Activated CD8-positive, alpha-beta memory T cell treated with anti-CD3 and anti-CD28 coated beads, Interleukin-2, amount 10 ng/mL, durations not matched to agents 7 days and 5 days (primary cell): Measurements from ENCODE around the gene DHX38. TPM values are rescaled to one million over a fixed set of nuclear protein-coding genes. Genes with fewer than 3 reads are reported as not detected.

ENCODE experiments used
- ATAC-seq: fragments of 150-1000 bp; cut with Tn5 transposase; one replicate; pipeline ENCODE4 v1.10.0; 2021; ENCODE audit warnings: moderate library complexity
- CTCF ChIA-PET: fragments of 350-600 bp; sonication (Branson Sonifier 250); formaldehyde crosslinking; loops from one replicate; lab custom pipeline; 2021; ENCODE audit warnings: antibody characterized with exemption; lab: Charles Lee
- DNase-seq: peaks from one replicate; pipeline ENCODE4 v3.0.0-alpha.2; 2020
- H3K27ac Mint-ChIP-seq: one replicate; pipeline ENCODE4 v1.8.0; 2021; ENCODE audit warnings: mild to moderate bottlenecking, mixed read lengths
- H3K27me3 Mint-ChIP-seq: one replicate; pipeline ENCODE4 v1.8.0; 2021; ENCODE audit warnings: mixed read lengths
- H3K36me3 Mint-ChIP-seq: one replicate; pipeline ENCODE4 v1.8.0; 2021; ENCODE audit warnings: mild to moderate bottlenecking, mixed read lengths
- H3K4me1 Mint-ChIP-seq: one replicate; pipeline ENCODE4 v1.8.0; 2021; ENCODE audit warnings: mixed read lengths
- H3K4me3 Mint-ChIP-seq: one replicate; pipeline ENCODE4 v1.8.0; 2021; ENCODE audit warnings: mild to moderate bottlenecking, moderate library complexity, mixed read lengths
- H3K9me3 Mint-ChIP-seq: one replicate; pipeline ENCODE4 v1.8.0; 2022; ENCODE audit warnings: low read depth, mixed read lengths
- total RNA-seq, 2 experiments: library from RNA; stranded (reverse); gene quantifications; one replicate each; pipeline ENCODE4 v1.2.3, GENCODE V29; 2021

The DHX38 gene
- total RNA-seq, 2 experiments from 2014 or later = 78.1 to 85.7 TPM

GRCh38 chr16:72112906-72113615, 19.4 kb downstream of the DHX38 start:
- Mint-ChIP-seq H3K27me3 (no peaks in the 10 kb centered on the region), H3K27ac (no peak overlapping the region), H3K4me3 (no peak overlapping the region), H3K36me3 (peaks cover 34% of the 10 kb centered on the region), H3K4me1 (no peaks in the 10 kb centered on the region), H3K9me3 (no peaks in the 10 kb centered on the region)
- DNase-seq = no peak
- no peak for ATAC-seq
- CTCF ChIA-PET = interaction anchor here (1.7 kb wide), 1 partner anchor 11 kb away, joined by 6 read pairs; no protein-coding TSS in a partner anchor

GRCh38 chr16:72113616-72113945, 19.9 kb downstream of the DHX38 start:
- CTCF ChIA-PET = interaction anchor here (1.7 kb wide), 1 partner anchor 11 kb away, joined by 6 read pairs; no protein-coding TSS in a partner anchor

GRCh38 chr16:72120026-72120425, 26.4 kb downstream of the DHX38 start:
- no peaks in the 10 kb centered on the region for H3K36me3 Mint-ChIP-seq
- no peaks in the 10 kb centered on the region for H3K4me1 Mint-ChIP-seq
- no peaks in the 10 kb centered on the region for H3K27me3 Mint-ChIP-seq
- ATAC-seq (no peak), DNase-seq (no peak)
- no peak overlapping the region for H3K27ac Mint-ChIP-seq
- CTCF ChIA-PET = no interaction called here
- no peaks in the 10 kb centered on the region for H3K9me3 Mint-ChIP-seq
- no peak overlapping the region for H3K4me3 Mint-ChIP-seq

More at GRCh38 chr16:72113616-72113945, 19.9 kb downstream of the DHX38 start:
- H3K27ac Mint-ChIP-seq = no peak overlapping the region
- ATAC-seq = no peak
- DNase-seq = no peak
- no peaks in the 10 kb centered on the region for H3K27me3 Mint-ChIP-seq
- no peaks in the 10 kb centered on the region for H3K4me1 Mint-ChIP-seq
- H3K9me3 Mint-ChIP-seq = no peaks in the 10 kb centered on the region
- no peak overlapping the region for H3K4me3 Mint-ChIP-seq
- H3K36me3 Mint-ChIP-seq = peaks cover 30% of the 10 kb centered on the region

GRCh38 chr16:72122308-72122707, 28.7 kb downstream of the DHX38 start:
- DNase-seq = no peak
- H3K9me3 Mint-ChIP-seq = no peaks in the 10 kb centered on the region
- no peaks in the 10 kb centered on the region for H3K36me3 Mint-ChIP-seq
- no peaks in the 10 kb centered on the region for H3K4me1 Mint-ChIP-seq
- ATAC-seq = no peak
- CTCF ChIA-PET = interaction anchor here (1.2 kb wide), 1 partner anchor 27 kb away, joined by 3 read pairs; no protein-coding TSS in a partner anchor
- no peaks in the 10 kb centered on the region for H3K27me3 Mint-ChIP-seq
- no peak overlapping the region for H3K4me3 Mint-ChIP-seq
- H3K27ac Mint-ChIP-seq = no peak overlapping the region

GRCh38 chr16:72122916-72123315, 29.3 kb downstream of the DHX38 start:
- Mint-ChIP-seq H3K9me3 (no peaks in the 10 kb centered on the region), H3K36me3 (no peaks in the 10 kb centered on the region), H3K27me3 (no peaks in the 10 kb centered on the region), H3K4me1 (no peaks in the 10 kb centered on the region), H3K27ac (no peak overlapping the region), H3K4me3 (no peak overlapping the region)
- no peak for ATAC-seq
- CTCF ChIA-PET = interaction anchor here (0.7 to 2.6 kb wide), 3 partner anchors 28 to 344 kb away, joined by 3 to 11 read pairs (median 3); no protein-coding TSS in a partner anchor
- no peak for DNase-seq

- CTCF ChIA-PET = interaction anchor here (0.7 to 2.6 kb wide), 4 partner anchors 10 to 343 kb away, joined by 3 to 11 read pairs (median 4); no protein-coding TSS in a partner anchor
- H3K27ac Mint-ChIP-seq = no peak overlapping the region
- DNase-seq = no peak
- H3K4me3 Mint-ChIP-seq = no peak overlapping the region
- no peaks in the 10 kb centered on the region for H3K36me3 Mint-ChIP-seq
- ATAC-seq = no peak
- H3K4me1 Mint-ChIP-seq = no peaks in the 10 kb centered on the region
- H3K27me3 Mint-ChIP-seq = no peaks in the 10 kb centered on the region
- no peaks in the 10 kb centered on the region for H3K9me3 Mint-ChIP-seq
Measured at GRCh38 chr16:72123426-72123825, 29.8 kb downstream of the DHX38 start.

- Mint-ChIP-seq H3K4me1 (no peaks in the 10 kb centered on the region), H3K27ac (no peak overlapping the region)
- ATAC-seq = no peak
Measured at GRCh38 chr16:72124148-72124547, 30.5 kb downstream of the DHX38 start.

GRCh38 chr16:72124761-72125634, 31.4 kb downstream of the DHX38 start:
- ATAC-seq = peak; percentile 82
- CTCF ChIA-PET = interaction anchor here (0.7 to 2.6 kb wide), 21 partner anchors 11 to 378 kb away, joined by 3 to 11 read pairs (median 3); partner anchors contain the start of genes DHX38 and TXNL4B
- Mint-ChIP-seq H3K27me3 (no peaks in the 10 kb centered on the region), H3K36me3 (no peaks in the 10 kb centered on the region), H3K4me3 (no peak overlapping the region), H3K4me1 (no peaks in the 10 kb centered on the region), H3K9me3 (no peaks in the 10 kb centered on the region), H3K27ac (no peak overlapping the region)
- peak; percentile 71 for DNase-seq

More at GRCh38 chr16:72124148-72124547, 30.5 kb downstream of the DHX38 start:
- Mint-ChIP-seq H3K27me3 (no peaks in the 10 kb centered on the region), H3K9me3 (no peaks in the 10 kb centered on the region), H3K4me3 (no peak overlapping the region), H3K36me3 (no peaks in the 10 kb centered on the region)
- CTCF ChIA-PET = interaction anchor here (0.8 to 2.6 kb wide), 18 partner anchors 10 to 379 kb away, joined by 3 to 11 read pairs (median 3); partner anchors contain the start of genes DHX38 and TXNL4B
- no peak for DNase-seq

- no peak overlapping the region for H3K27ac Mint-ChIP-seq
- no peaks in the 10 kb centered on the region for H3K27me3 Mint-ChIP-seq
- no peaks in the 10 kb centered on the region for H3K9me3 Mint-ChIP-seq
- no peak for ATAC-seq
- CTCF ChIA-PET = interaction anchor here (0.7 to 2.6 kb wide), 13 partner anchors 13 to 377 kb away, joined by 3 to 11 read pairs (median 3); partner anchors contain the start of genes DHX38 and TXNL4B
- H3K4me3 Mint-ChIP-seq = no peak overlapping the region
- no peak for DNase-seq
- H3K36me3 Mint-ChIP-seq = no peaks in the 10 kb centered on the region
- no peaks in the 10 kb centered on the region for H3K4me1 Mint-ChIP-seq
Measured at GRCh38 chr16:72125635-72126428, 32.2 kb downstream of the DHX38 start.

- H3K27me3 Mint-ChIP-seq = no peaks in the 10 kb centered on the region
- no peaks in the 10 kb centered on the region for H3K4me1 Mint-ChIP-seq
- no peaks in the 10 kb centered on the region for H3K9me3 Mint-ChIP-seq
- H3K4me3 Mint-ChIP-seq = no peak overlapping the region
- no peaks in the 10 kb centered on the region for H3K36me3 Mint-ChIP-seq
- ATAC-seq (no peak), DNase-seq (no peak)
- CTCF ChIA-PET = no interaction called here
- no peak overlapping the region for H3K27ac Mint-ChIP-seq
Measured at GRCh38 chr16:72126429-72126765, 32.8 kb downstream of the DHX38 start.

- no peaks in the 10 kb centered on the region for H3K9me3 Mint-ChIP-seq
- DNase-seq = no peak
- ATAC-seq = no peak
- no peaks in the 10 kb centered on the region for H3K4me1 Mint-ChIP-seq
- CTCF ChIA-PET = interaction anchor here (1.1 kb wide), 1 partner anchor 338 kb away, joined by 4 read pairs; no protein-coding TSS in a partner anchor
- no peak overlapping the region for H3K4me3 Mint-ChIP-seq
- no peaks in the 10 kb centered on the region for H3K36me3 Mint-ChIP-seq
- no peaks in the 10 kb centered on the region for H3K27me3 Mint-ChIP-seq
- H3K27ac Mint-ChIP-seq = no peak overlapping the region
Measured at GRCh38 chr16:72128701-72129100, 35.1 kb downstream of the DHX38 start.

- H3K36me3 Mint-ChIP-seq = no peaks in the 10 kb centered on the region
- no peaks in the 10 kb centered on the region for H3K27me3 Mint-ChIP-seq
- CTCF ChIA-PET = no interaction called here
- no peak for DNase-seq
- H3K27ac Mint-ChIP-seq = no peak overlapping the region
- no peaks in the 10 kb centered on the region for H3K4me1 Mint-ChIP-seq
- no peak overlapping the region for H3K4me3 Mint-ChIP-seq
- no peaks in the 10 kb centered on the region for H3K9me3 Mint-ChIP-seq
- ATAC-seq = no peak
Measured at GRCh38 chr16:72129976-72130656, 36.5 kb downstream of the DHX38 start.
